DOHH2 (cell line): ENCODE measurements around the gene ERN1.

Experiments used
- H3F3A ChIP-seq: fragments of 200-600 bp; sonication (generic), shearing (Covaris generic); 2 replicates; pipeline ENCODE4 v1.6.0; 2016; ENCODE audit warnings: antibody characterized with exemption, mild to moderate bottlenecking; ENCODE audit not compliant: control insufficient read depth, insufficient read depth
- H3K27ac ChIP-seq: fragments of 200-600 bp; sonication (generic); 2 replicates; pipeline ENCODE4 v1.5.1; 2014; ENCODE audit warnings: low read depth, mild to moderate bottlenecking, low read length, moderate library complexity
- H3K27me3 ChIP-seq: fragments of 200-600 bp; sonication (generic); 2 replicates; pipeline ENCODE4 v1.6.1; 2014; ENCODE audit warnings: mild to moderate bottlenecking, low read length, mixed read lengths; ENCODE audit not compliant: control insufficient read depth
- H3K36me3 ChIP-seq: fragments of 200-600 bp; sonication (generic); 2 replicates; pipeline ENCODE4 v1.6.1; 2014; ENCODE audit warnings: mild to moderate bottlenecking, low read length, moderate library complexity, mixed read lengths; ENCODE audit not compliant: control insufficient read depth
- H3K4me1 ChIP-seq: fragments of 200-600 bp; sonication (generic); 2 replicates; pipeline ENCODE4 v1.6.1; 2014; ENCODE audit warnings: mild to moderate bottlenecking, low read length, mixed read lengths; ENCODE audit not compliant: control insufficient read depth
- H3K4me2 ChIP-seq: fragments of 200-600 bp; sonication (generic); 2 replicates; pipeline ENCODE4 v1.6.0; 2014; ENCODE audit warnings: mild to moderate bottlenecking, low read length, moderate library complexity
- H3K4me3 ChIP-seq: fragments of 200-600 bp; sonication (generic); 2 replicates; pipeline ENCODE4 v1.5.1; 2014; ENCODE audit warnings: mild to moderate bottlenecking, low read length, mixed read lengths
- H3K79me2 ChIP-seq: fragments of 200-600 bp; sonication (generic); 2 replicates; pipeline ENCODE4 v1.6.1; 2014; ENCODE audit warnings: mild to moderate bottlenecking, low read length, mixed read lengths; ENCODE audit not compliant: control insufficient read depth
- H3K9me2 ChIP-seq: fragments of 200-600 bp; sonication (generic); replicated peaks from 2 replicates; pipeline ENCODE4 v1.6.1; 2014; ENCODE audit warnings: mild to moderate bottlenecking, low read length, mixed read lengths; ENCODE audit not compliant: control insufficient read depth
- H3K9me3 ChIP-seq: fragments of 200-600 bp; sonication (generic); 2 replicates; pipeline ENCODE4 v1.6.1; 2014; ENCODE audit warnings: antibody characterized with exemption, low read length, mixed read lengths; ENCODE audit not compliant: control insufficient read depth, insufficient read depth
- H4K20me1 ChIP-seq: fragments of 200-600 bp; sonication (generic); 2 replicates; pipeline ENCODE4 v1.6.0; 2014; ENCODE audit warnings: low read depth, mild to moderate bottlenecking, antibody characterized with exemption, low read length, moderate library complexity; ENCODE audit not compliant: control insufficient read depth, insufficient read depth
- CTCF ChIP-seq: fragments of 200-600 bp; sonication (generic); IDR thresholded peaks from one replicate; pipeline ENCODE4 v1.5.1; 2014; ENCODE audit warnings: antibody characterized with exemption, mild to moderate bottlenecking, low read depth, low read length; ENCODE audit not compliant: poor library complexity, severe bottlenecking
- EZH2phosphoT487 ChIP-seq: fragments of 200-600 bp; sonication (generic); IDR thresholded peaks from 2 replicates; pipeline ENCODE4 v1.6.1; 2017; ENCODE audit warnings: borderline replicate concordance, mild to moderate bottlenecking, antibody characterized with exemption, low read length, moderate library complexity, mixed read lengths

The ERN1 gene

GRCh38 chr17:64155129-64155528 lies 25.2 kb upstream of the ERN1 start:
- Histone ChIP-seq H3K9me2 (no peaks in the 10 kb centered on the region), H3K27ac (no peak overlapping the region), H4K20me1 (no peaks in the 10 kb centered on the region; the same call in 1 of the 2 replicates), H3F3A (peaks cover 8% of the 10 kb centered on the region; the same call in 1 of the 2 replicates), H3K4me2 (no peak overlapping the region), H3K4me3 (no peak overlapping the region), H3K79me2 (no peaks in the 10 kb centered on the region), H3K9me3 (no peaks in the 10 kb centered on the region), H3K36me3 (peaks cover 8% of the 10 kb centered on the region; the same call in 1 of the 2 replicates), H3K27me3 (no peaks in the 10 kb centered on the region), H3K4me1 (no peaks in the 10 kb centered on the region)
- TF ChIP-seq EZH2phosphoT487 = no peak
- no peak for TF ChIP-seq CTCF

DNA sequence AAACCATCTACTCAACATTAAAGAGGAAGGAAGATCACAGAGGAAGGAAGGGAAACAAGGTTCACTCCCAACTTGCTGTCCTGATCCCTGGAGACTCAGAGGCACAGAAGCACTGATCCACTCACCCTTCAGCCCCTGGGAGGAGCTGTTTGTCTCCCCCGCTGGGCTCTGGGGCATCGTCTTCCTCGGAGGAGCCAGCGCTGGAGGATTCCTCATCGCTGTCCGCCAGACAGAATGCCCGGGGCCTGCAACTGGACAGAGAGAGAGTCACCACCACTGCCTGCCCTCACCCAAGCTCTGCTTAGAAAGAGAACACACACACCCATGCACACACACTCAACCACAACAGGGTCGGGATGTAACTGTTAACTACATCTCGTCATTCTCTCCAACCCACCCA lies 24.8 kb upstream of the ERN1 start:
- H3K4me1 ChIP-seq = no peaks in the 10 kb centered on the region
- H3K9me2 ChIP-seq = no peaks in the 10 kb centered on the region
- no peak overlapping the region for H3K27ac ChIP-seq
- H3K79me2 ChIP-seq = no peaks in the 10 kb centered on the region
- no peak overlapping the region for H3K4me2 ChIP-seq
- peaks cover 9% of the 10 kb centered on the region; the same call in 1 of the 2 replicates for H3K36me3 ChIP-seq
- H4K20me1 ChIP-seq = no peaks in the 10 kb centered on the region; the same call in 1 of the 2 replicates
- H3K4me3 ChIP-seq = no peak overlapping the region
- H3K27me3 ChIP-seq = no peaks in the 10 kb centered on the region
- H3F3A ChIP-seq = peaks cover 12% of the 10 kb centered on the region
- H3K9me3 ChIP-seq = no peaks in the 10 kb centered on the region
- TF ChIP-seq CTCF = no peak
- no peak for TF ChIP-seq EZH2phosphoT487

DNA sequence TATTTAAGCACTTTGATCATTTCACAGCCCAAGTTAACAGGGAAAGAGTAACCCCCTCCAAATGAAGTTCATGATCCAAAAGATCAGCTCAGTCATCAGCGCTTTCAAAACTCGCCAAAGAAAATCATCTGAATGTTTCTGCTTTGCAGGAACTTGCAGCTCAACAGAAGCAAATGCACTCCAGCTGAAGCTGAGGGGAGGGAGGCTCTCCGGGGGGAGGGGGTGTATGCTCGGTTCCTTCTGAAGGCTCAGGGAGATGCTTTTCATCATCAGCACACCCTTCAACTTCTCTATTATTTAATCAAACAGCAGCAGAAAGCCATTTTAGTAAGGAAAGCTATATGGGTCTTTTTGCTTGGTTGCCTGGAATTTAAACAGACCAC lies 24.4 kb upstream of the ERN1 start:
- Histone ChIP-seq H3K36me3 (peaks cover 9% of the 10 kb centered on the region; the same call in 1 of the 2 replicates), H4K20me1 (no peaks in the 10 kb centered on the region; the same call in 1 of the 2 replicates), H3K79me2 (no peaks in the 10 kb centered on the region), H3K4me3 (no peak overlapping the region), H3K9me2 (no peaks in the 10 kb centered on the region), H3K27ac (no peak overlapping the region), H3K27me3 (no peaks in the 10 kb centered on the region), H3F3A (peaks cover 13% of the 10 kb centered on the region), H3K9me3 (no peaks in the 10 kb centered on the region), H3K4me2 (no peak overlapping the region), H3K4me1 (no peaks in the 10 kb centered on the region)
- TF ChIP-seq CTCF (no peak), EZH2phosphoT487 (no peak)
